ENCODE results near the gene ZBED1.
A peak's percentile ranks its signal among the peaks of the same experiment; 100 is the strongest.
"Not testable (repeated sequence)": the region's sequence is repeated elsewhere in the genome, so short reads cannot be mapped to it uniquely, and the experiment has no call there.

The ZBED1 gene

GRCh38 chrX:2500091-2500802 lies 529 bp downstream of the ZBED1 start:
- FAIRE-seq: no peak
- DNase-seq (ENCODE audit: extremely low spot score, insufficient read length, low read depth): peak; percentile 28

GRCh38 chrX:2499507-2499906 lies 1.3 kb downstream of the ZBED1 start:
- DNase-seq (ENCODE audit: extremely low spot score, insufficient read length, low read depth) (no peak), FAIRE-seq (peak; percentile 12)

GRCh38 chrX:2498781-2499302 lies 1.9 kb downstream of the ZBED1 start:
- FAIRE-seq (peak; percentile 52), DNase-seq (ENCODE audit: extremely low spot score, insufficient read length, low read depth) (no peak)

- FAIRE-seq (no peak), DNase-seq (ENCODE audit: extremely low spot score, insufficient read length, low read depth) (no peak)
Measured at GRCh38 chrX:2497961-2498780, 2.6 kb downstream of the ZBED1 start.

GRCh38 chrX:2495595-2495994 lies 5.2 kb downstream of the ZBED1 start:
- DNase-seq (ENCODE audit: extremely low spot score, insufficient read length, low read depth) (no peak), FAIRE-seq (no peak)

- FAIRE-seq: no peak
- no peak for DNase-seq (ENCODE audit: extremely low spot score, insufficient read length, low read depth)
Measured at GRCh38 chrX:2492531-2493218, 8.1 kb downstream of the ZBED1 start.

GRCh38 chrX:2490634-2491033 lies 10.1 kb downstream of the ZBED1 start:
- no peak for DNase-seq (ENCODE audit: extremely low spot score, insufficient read length, low read depth)
- no peak for FAIRE-seq

- no peak for DNase-seq (ENCODE audit: extremely low spot score, insufficient read length, low read depth)
- no peak for FAIRE-seq
Measured at GRCh38 chrX:2489446-2490445, 11.0 kb downstream of the ZBED1 start.

- no peak for DNase-seq (ENCODE audit: extremely low spot score, insufficient read length, low read depth)
- FAIRE-seq: no peak
Measured at GRCh38 chrX:2488621-2489285, 12.0 kb downstream of the ZBED1 start.

- FAIRE-seq: no peak
- DNase-seq (ENCODE audit: extremely low spot score, insufficient read length, low read depth): no peak
Measured at GRCh38 chrX:2487366-2487765, 13.4 kb downstream of the ZBED1 start.

GRCh38 chrX:2486476-2487133 lies 14.2 kb downstream of the ZBED1 start:
- FAIRE-seq: no peak

GRCh38 chrX:2485789-2486345 lies 14.9 kb downstream of the ZBED1 start:
- no peak for FAIRE-seq

More at GRCh38 chrX:2486476-2487133, 14.2 kb downstream of the ZBED1 start:
- no peak for DNase-seq (ENCODE audit: extremely low spot score, insufficient read length, low read depth)

GRCh38 chrX:2484721-2485648 lies 15.8 kb downstream of the ZBED1 start:
- DNase-seq (ENCODE audit: extremely low spot score, insufficient read length, low read depth) (no peak), FAIRE-seq (no peak)

More at GRCh38 chrX:2485789-2486345, 14.9 kb downstream of the ZBED1 start:
- no peak for DNase-seq (ENCODE audit: extremely low spot score, insufficient read length, low read depth)

- FAIRE-seq (no peak), DNase-seq (ENCODE audit: extremely low spot score, insufficient read length, low read depth) (no peak)
Measured at GRCh38 chrX:2484256-2484655, 16.5 kb downstream of the ZBED1 start.

- FAIRE-seq (no peak), DNase-seq (ENCODE audit: extremely low spot score, insufficient read length, low read depth) (no peak)
Measured at GRCh38 chrX:2483398-2484060, 17.2 kb downstream of the ZBED1 start.

- FAIRE-seq; DNase-seq (ENCODE audit: extremely low spot score, insufficient read length, low read depth): not testable (repeated sequence)
Measured at GRCh38 chrX:2481597-2481996, 19.2 kb downstream of the ZBED1 start.
